HCT116 (cell line): Measurements from ENCODE around the gene HNRNPK. TPM values are rescaled to one million over a fixed set of nuclear protein-coding genes. Genes with fewer than 3 reads are reported as not detected.

ENCODE experiments used
- ATAC-seq: fragments of 200-7000 bp; cut with Tn5 transposase; 2 replicates; pipeline ENCODE4 v1.9.1; 2020; ENCODE audit warnings: mild to moderate bottlenecking, moderate library complexity
- BruUV-seq: library from RNA; stranded (reverse); fragments of 400-500 nt; replicated peaks from 2 replicates; lab custom pipeline; 2021; lab: Mats Ljungman, UMichigan
- CTCF ChIA-PET: fragments of 300-600 bp; sonication (Branson Sonifier 250); formaldehyde crosslinking; loops from one replicate; lab custom pipeline; 2021; ENCODE audit warnings: antibody characterized with exemption; lab: Charles Lee
- POLR2A ChIA-PET: fragments of 300-600, 350-600 bp; sonication (Branson Sonifier 250); formaldehyde crosslinking; loops from one replicate; lab custom pipeline; 2021; ENCODE audit warnings: antibody characterized with exemption; lab: Charles Lee
- RAD21 ChIA-PET, 2 experiments: fragments of 300-600 bp; sonication (Branson Sonifier 250); formaldehyde crosslinking; loops; one replicate each; lab custom pipeline; 2023; ENCODE audit warnings: low total read pairs in 2 of 2; ENCODE audit not compliant: uncharacterized antibody in 2 of 2, unreplicated experiment in 2 of 2, low non-redundant PET in 1 of 2; lab: Charles Lee
- DNase-seq: peaks from one replicate; pipeline ENCODE4 v3.0.0-alpha.2; 2010; ENCODE audit warnings: low read depth, low spot score
- H2AFZ ChIP-seq: fragments of 200-600 bp; shearing (Covaris generic), sonication (generic); 2 replicates; pipeline ENCODE4 v1.6.1; 2017; ENCODE audit warnings: low read depth, mixed run types, mixed read lengths, antibody characterized with exemption, low read length; ENCODE audit not compliant: poor library complexity, severe bottlenecking
- H3K27ac ChIP-seq: 2 replicates; pipeline ENCODE4 v1.5.1; 2012; ENCODE audit warnings: low read depth, low read length
- H3K27me3 ChIP-seq: fragments of 200-600 bp; sonication (generic); 2 replicates; pipeline ENCODE4 v1.6.1; 2016; ENCODE audit warnings: mixed run types, low read length, mixed read lengths; ENCODE audit not compliant: insufficient read depth
- H3K36me3 ChIP-seq, 2 experiments: fragments of 200-500 bp in 1 of 2; fragments of 200-600 bp in 1 of 2; sonication (Bioruptor generic) in 1 of 2; sonication (generic) in 1 of 2; 2 replicates each; pipeline versions ENCODE4 v1.5.1 to v1.6.1; 2014 to 2016; ENCODE audit warnings: low read length in 2 of 2, inconsistent platforms in 1 of 2, mixed read lengths in 1 of 2, mixed run types in 1 of 2; ENCODE audit not compliant: insufficient read depth in 2 of 2, control insufficient read depth in 1 of 2
- H3K4me1 ChIP-seq, 2 experiments: fragments of 200-600 bp in 1 of 2; sonication (generic) in 1 of 2; 2 replicates each; pipeline versions ENCODE4 v1.5.1 to v1.6.1; 2012 to 2017; ENCODE audit warnings: low read length in 2 of 2, inconsistent platforms in 1 of 2, mild to moderate bottlenecking in 1 of 2, mixed read lengths in 1 of 2, mixed run types in 1 of 2, moderate library complexity in 1 of 2; ENCODE audit not compliant: insufficient read depth in 2 of 2, control insufficient read depth in 1 of 2
- H3K4me2 ChIP-seq: fragments of 200-600 bp; sonication (generic); 2 replicates; pipeline ENCODE4 v1.6.1; 2017; ENCODE audit warnings: mixed run types, low read length, mixed read lengths
- H3K4me3 ChIP-seq, 2 experiments: fragments of 200-600 bp in 1 of 2; sonication (generic) in 1 of 2; replicated peaks in 1 of 2; 2 replicates each; pipeline ENCODE4 v1.5.1; 2011 to 2016; ENCODE audit warnings: low read length in 2 of 2, control low read depth in 1 of 2, low read depth in 1 of 2, mild to moderate bottlenecking in 1 of 2, mixed read lengths in 1 of 2, mixed run types in 1 of 2
- H3K79me2 ChIP-seq: fragments of 200-600 bp; sonication (generic); 2 replicates; pipeline ENCODE4 v1.6.1; 2017; ENCODE audit warnings: mild to moderate bottlenecking, mixed run types, low read length, moderate library complexity, mixed read lengths; ENCODE audit not compliant: insufficient read depth
- H3K9ac ChIP-seq: fragments of 200-600 bp; sonication (generic); 2 replicates; pipeline ENCODE4 v1.6.1; 2016; ENCODE audit warnings: low read length, mixed read lengths
- H3K9me2 ChIP-seq: fragments of 200-600 bp; sonication (generic), shearing (Covaris generic); 2 replicates; pipeline ENCODE4 v1.6.1; 2017; ENCODE audit warnings: mixed run types, mild to moderate bottlenecking, moderate library complexity; ENCODE audit not compliant: insufficient read depth
- H3K9me3 ChIP-seq, 2 experiments: fragments of 200-500 bp in 1 of 2; fragments of 200-600 bp in 1 of 2; sonication (Bioruptor generic) in 1 of 2; sonication (generic) in 1 of 2; 2 replicates each; pipeline ENCODE4 v1.6.1; 2014 to 2017; ENCODE audit warnings: low read length in 2 of 2, mixed read lengths in 2 of 2, inconsistent platforms in 1 of 2, low read depth in 1 of 2, mild to moderate bottlenecking in 1 of 2, mixed run types in 1 of 2, moderate library complexity in 1 of 2; ENCODE audit not compliant: control insufficient read depth in 1 of 2, insufficient read depth in 1 of 2
- H4K20me1 ChIP-seq: fragments of 200-600 bp; sonication (generic), shearing (Covaris generic); 2 replicates; pipeline ENCODE4 v1.6.1; 2017; ENCODE audit warnings: mixed run types, mild to moderate bottlenecking, moderate library complexity; ENCODE audit not compliant: insufficient read depth
- ATF3 ChIP-seq: IDR thresholded peaks from 2 replicates; pipeline ENCODE4 v1.6.1; 2012
- CBX3 ChIP-seq: IDR thresholded peaks from 2 replicates; pipeline ENCODE4 v1.6.1; 2012; ENCODE audit warnings: low read depth
- CEBPB ChIP-seq: IDR thresholded peaks from 2 replicates; pipeline ENCODE4 v1.6.1; 2012; ENCODE audit warnings: low read depth
- CTCF ChIP-seq, 3 experiments: fragments of 200-600 bp in 1 of 3; sonication (generic) in 1 of 3; IDR thresholded peaks in 2 of 3; conservative IDR thresholded peaks in 1 of 3; 2 replicates each; pipeline ENCODE4 v1.5.1; 2012 to 2017; ENCODE audit warnings: low read depth in 2 of 3, low read length in 2 of 3, antibody characterized with exemption in 1 of 3, borderline replicate concordance in 1 of 3, control low read depth in 1 of 3, mild to moderate bottlenecking in 1 of 3, mixed read lengths in 1 of 3, mixed run types in 1 of 3, moderate library complexity in 1 of 3; ENCODE audit not compliant: insufficient read depth in 1 of 3
- ELF1 ChIP-seq: IDR thresholded peaks from 2 replicates; pipeline ENCODE4 v1.6.1; 2012; ENCODE audit warnings: low read depth, borderline replicate concordance
- EZH2 ChIP-seq: fragments of 200-600 bp; sonication (generic); IDR thresholded peaks from 2 replicates; pipeline ENCODE4 v1.6.1; 2017; ENCODE audit warnings: antibody characterized with exemption, mixed run types
- EZH2phosphoT487 ChIP-seq: fragments of 200-600 bp; IDR thresholded peaks from 2 replicates; pipeline ENCODE4 v1.6.1; 2018; ENCODE audit warnings: antibody characterized with exemption, borderline replicate concordance
- FOSL1 ChIP-seq: IDR thresholded peaks from 2 replicates; pipeline ENCODE4 v1.6.1; 2012; ENCODE audit warnings: low read depth
- JUND ChIP-seq: IDR thresholded peaks from 2 replicates; pipeline ENCODE4 v1.6.1; 2012
- MAX ChIP-seq: IDR thresholded peaks from 2 replicates; pipeline ENCODE4 v1.6.1; 2012
- POLR2A ChIP-seq: IDR thresholded peaks from 2 replicates; pipeline ENCODE4 v1.7.0; 2011; ENCODE audit warnings: borderline replicate concordance; ENCODE audit not compliant: insufficient read depth, insufficient read length; ENCODE audit errors: extremely low read depth
- REST ChIP-seq: IDR thresholded peaks from 2 replicates; pipeline ENCODE4 v1.6.1; 2012; ENCODE audit warnings: low read depth
- SIN3A ChIP-seq: IDR thresholded peaks from 2 replicates; pipeline ENCODE4 v1.6.1; 2012; ENCODE audit warnings: low read depth
- SP1 ChIP-seq: IDR thresholded peaks from 2 replicates; pipeline ENCODE4 v1.6.1; 2012; ENCODE audit warnings: low read depth
- TCF7L2 ChIP-seq: IDR thresholded peaks from 2 replicates; pipeline ENCODE4 v1.7.0; 2011; ENCODE audit warnings: borderline replicate concordance, inconsistent platforms; ENCODE audit not compliant: insufficient read depth, insufficient read length; ENCODE audit errors: extremely low read depth
- YY1 ChIP-seq: IDR thresholded peaks from 2 replicates; pipeline ENCODE4 v1.6.1; 2011; ENCODE audit warnings: low read length, low read depth, moderate library complexity, mild to moderate bottlenecking; ENCODE audit not compliant: insufficient replicate concordance; ENCODE audit errors: extremely low read depth
- ZBTB33 ChIP-seq: IDR thresholded peaks from 2 replicates; pipeline ENCODE4 v1.6.1; 2011; ENCODE audit warnings: mild to moderate bottlenecking, low read length, moderate library complexity; ENCODE audit not compliant: insufficient replicate concordance; ENCODE audit errors: extremely low read depth
- ZFX ChIP-seq: fragments of 450-650 bp; IDR thresholded peaks from 2 replicates; pipeline ENCODE4 v1.6.1; 2017
- intact Hi-C: fragments of 100-400 bp; cut with micrococcal nuclease; formaldehyde crosslinking; loops from 2 replicates; pipeline ENCODE4 v1.10.0; 2022
- total RNA-seq: library from RNA; stranded (reverse); gene quantifications from one replicate; pipeline ENCODE4 v1.2.1, GENCODE V29; 2021; ENCODE audit not compliant: unreplicated experiment

HNRNPK gene
- total RNA-seq, 1 experiment from 2014 or later, result 624 TPM

GRCh38 chr9:83986765-83987401, 6.9 kb upstream of the HNRNPK start (continued):
- TF ChIP-seq REST (no peak), SIN3A (no peak; the same call in 1 of the 2 replicates)

- no TSS peak for BruUV-seq
- TF ChIP-seq MAX, result no peak
- no peak for TF ChIP-seq FOSL1
- no peak for TF ChIP-seq JUND
- no peak for TF ChIP-seq CTCF (IDR thresholded peaks at IDR 0.05 in 2 of 3, conservative IDR thresholded peaks at IDR 0.05 in 1 of 3; ENCODE audit: borderline replicate concordance in 1 of 3, insufficient read depth in 1 of 3, low read depth in 2 of 3, low read length in 2 of 3)
- no peak for TF ChIP-seq SP1
- TF ChIP-seq EZH2phosphoT487, result no peak
- no peak for TF ChIP-seq ZFX
- TF ChIP-seq EZH2, result no peak
- TF ChIP-seq TCF7L2, result no peak
- TF ChIP-seq CEBPB, result no peak
- TF ChIP-seq SIN3A, result no peak
- TF ChIP-seq ZBTB33, result no peak
- no peak for TF ChIP-seq CBX3
- TF ChIP-seq POLR2A, result no peak
- no peak for TF ChIP-seq YY1
- TF ChIP-seq ATF3, result no peak
- no peak for TF ChIP-seq ELF1
These were observed 6.2 kb upstream of the HNRNPK start for GRCh38 chr9:83986195-83986594.

More at GRCh38 chr9:83986195-83986594, 6.2 kb upstream of the HNRNPK start:
- RAD21 ChIA-PET, result no interaction called here
- no peak for ATAC-seq
- Histone ChIP-seq H3K9ac (peak overlapping the region; percentile 46), H3K79me2 (peaks cover 93% of the 10 kb centered on the region), H3K4me3 (peak overlapping the region in 1 of 2 experiments; percentile 37; a peak in 1 of 4 replicates), H3K36me3 (0 out of 4 replicates have a peak, but pooled peaks cover 0 to 8% of the 10 kb centered on the region in 2 experiments), H4K20me1 (no peaks in the 10 kb centered on the region), H3K27ac (peak overlapping the region; percentile 46; the same call in 1 of the 2 replicates), H3K27me3 (no peaks in the 10 kb centered on the region), H3K4me1 (peaks cover 22 to 43% of the 10 kb centered on the region in 2 experiments), H3K9me3 (no peaks in the 10 kb centered on the region), H3K9me2 (no peaks in the 10 kb centered on the region), H3K4me2 (peak overlapping the region; percentile 65), H2AFZ (no peak overlapping the region)
- intact Hi-C loops, result no loop called here
- CTCF ChIA-PET, result no interaction called here
- POLR2A ChIA-PET, result no interaction called here
- DNase-seq, result no peak
